Mesenchymal stem cell (in vitro differentiated cells and primary cell): Measurements from ENCODE around the gene TGM2.

ENCODE experiments used
- DNase-seq: peaks from one replicate; pipeline ENCODE4 v3.0.0-alpha.2; 2013
- H2AFZ ChIP-seq: one replicate; pipeline ENCODE4 v1.6.1; 2013; ENCODE audit warnings: low read depth, mild to moderate bottlenecking, control low read depth, inconsistent platforms, low read length, moderate library complexity
- H2AK5ac ChIP-seq: 2 replicates; pipeline ENCODE4 v1.6.1; 2013; ENCODE audit warnings: low read length, moderate library complexity, mild to moderate bottlenecking, inconsistent platforms; ENCODE audit not compliant: severe bottlenecking
- H2BK120ac ChIP-seq: one replicate; pipeline ENCODE4 v1.6.1; 2013; ENCODE audit warnings: low read depth, mild to moderate bottlenecking, inconsistent platforms, low read length, moderate library complexity
- H2BK12ac ChIP-seq, 2 experiments: one replicate each; pipeline ENCODE4 v1.6.1; 2013; ENCODE audit warnings: inconsistent platforms in 2 of 2, low read length in 2 of 2, mild to moderate bottlenecking in 2 of 2, moderate library complexity in 2 of 2, control low read depth in 1 of 2
- H2BK15ac ChIP-seq: one replicate; pipeline ENCODE4 v1.6.1; 2013; ENCODE audit warnings: mild to moderate bottlenecking, low read depth, inconsistent platforms; ENCODE audit not compliant: poor library complexity, severe bottlenecking
- H2BK5ac ChIP-seq: 2 replicates; pipeline ENCODE4 v1.6.1; 2013; ENCODE audit warnings: low read depth, mild to moderate bottlenecking, low read length, control low read depth, inconsistent platforms; ENCODE audit not compliant: poor library complexity, severe bottlenecking
- H3K14ac ChIP-seq, 2 experiments: one replicate each; pipeline ENCODE4 v1.6.1; 2013; ENCODE audit warnings: inconsistent platforms in 2 of 2, low read length in 2 of 2, control low read depth in 1 of 2, mild to moderate bottlenecking in 1 of 2, moderate library complexity in 1 of 2
- H3K18ac ChIP-seq, 2 experiments: one replicate each; pipeline ENCODE4 v1.6.1; 2013; ENCODE audit warnings: inconsistent platforms in 2 of 2, low read length in 2 of 2, control low read depth in 1 of 2, low read depth in 1 of 2, mild to moderate bottlenecking in 1 of 2
- H3K23ac ChIP-seq, 2 experiments: one replicate each; pipeline ENCODE4 v1.6.1; 2013; ENCODE audit warnings: inconsistent platforms in 2 of 2, low read length in 2 of 2, mild to moderate bottlenecking in 2 of 2, moderate library complexity in 2 of 2, control low read depth in 1 of 2
- H3K27ac ChIP-seq: 2 replicates; pipeline ENCODE4 v1.5.1; 2013; ENCODE audit warnings: mild to moderate bottlenecking, moderate library complexity, low read length, control low read depth, inconsistent platforms; ENCODE audit not compliant: poor library complexity, severe bottlenecking
- H3K27me3 ChIP-seq, 2 experiments: 2 replicates each; pipeline versions ENCODE4 v1.6.1 to v1.7.0; 2013; ENCODE audit warnings: low read length in 2 of 2, mild to moderate bottlenecking in 2 of 2, moderate library complexity in 2 of 2, control low read depth in 1 of 2, inconsistent platforms in 1 of 2; ENCODE audit not compliant: control insufficient read depth in 1 of 2, insufficient read depth in 1 of 2
- H3K36me3 ChIP-seq, 2 experiments: 2 replicates each; pipeline versions ENCODE4 v1.6.1 to v1.7.0; 2013; ENCODE audit warnings: low read length in 2 of 2, control low read depth in 1 of 2, inconsistent platforms in 1 of 2, low read depth in 1 of 2, mild to moderate bottlenecking in 1 of 2; ENCODE audit not compliant: insufficient read depth in 2 of 2, control insufficient read depth in 1 of 2
- H3K4ac ChIP-seq, 2 experiments: one replicate each; pipeline ENCODE4 v1.6.1; 2013; ENCODE audit warnings: inconsistent platforms in 2 of 2, low read length in 2 of 2, mild to moderate bottlenecking in 2 of 2, moderate library complexity in 2 of 2, control low read depth in 1 of 2, low read depth in 1 of 2
- H3K4me1 ChIP-seq: 2 replicates; pipeline ENCODE4 v1.6.1; 2013; ENCODE audit warnings: low read depth, low read length, control low read depth; ENCODE audit not compliant: control insufficient read depth, insufficient read depth
- H3K4me2 ChIP-seq: 2 replicates; pipeline ENCODE4 v1.6.1; 2013; ENCODE audit warnings: low read length, mild to moderate bottlenecking, inconsistent platforms; ENCODE audit not compliant: poor library complexity, severe bottlenecking
- H3K4me3 ChIP-seq, 2 experiments: 2 replicates each; pipeline versions ENCODE4 v1.5.1 to v1.7.0; 2013; ENCODE audit warnings: low read length in 2 of 2, mild to moderate bottlenecking in 2 of 2, control low read depth in 1 of 2, low read depth in 1 of 2; ENCODE audit not compliant: insufficient read depth in 1 of 2
- H3K79me1 ChIP-seq: replicated peaks from 2 replicates; pipeline ENCODE4 v1.6.1; 2013; ENCODE audit warnings: mild to moderate bottlenecking, control low read depth, low read length, inconsistent platforms; ENCODE audit not compliant: poor library complexity, severe bottlenecking
- H3K9ac ChIP-seq: 2 replicates; pipeline ENCODE4 v1.7.0; 2013; ENCODE audit warnings: mild to moderate bottlenecking, low read length, moderate library complexity
- H3K9me3 ChIP-seq: 2 replicates; pipeline ENCODE4 v1.7.0; 2013; ENCODE audit warnings: mild to moderate bottlenecking, low read length; ENCODE audit not compliant: control insufficient read depth
- H4K8ac ChIP-seq: one replicate; pipeline ENCODE4 v1.6.1; 2013; ENCODE audit warnings: inconsistent platforms, mild to moderate bottlenecking, low read length, moderate library complexity
- H4K91ac ChIP-seq: one replicate; pipeline ENCODE4 v1.6.1; 2013; ENCODE audit warnings: mild to moderate bottlenecking, low read length, inconsistent platforms
- WGBS: methylation state at CpG from one replicate; pipeline ENCODE4 v1.1.7; 2013; ENCODE audit warnings: mixed read lengths; 5-methylcytosine and 5-hydroxymethylcytosine counted together

The TGM2 gene

DNA sequence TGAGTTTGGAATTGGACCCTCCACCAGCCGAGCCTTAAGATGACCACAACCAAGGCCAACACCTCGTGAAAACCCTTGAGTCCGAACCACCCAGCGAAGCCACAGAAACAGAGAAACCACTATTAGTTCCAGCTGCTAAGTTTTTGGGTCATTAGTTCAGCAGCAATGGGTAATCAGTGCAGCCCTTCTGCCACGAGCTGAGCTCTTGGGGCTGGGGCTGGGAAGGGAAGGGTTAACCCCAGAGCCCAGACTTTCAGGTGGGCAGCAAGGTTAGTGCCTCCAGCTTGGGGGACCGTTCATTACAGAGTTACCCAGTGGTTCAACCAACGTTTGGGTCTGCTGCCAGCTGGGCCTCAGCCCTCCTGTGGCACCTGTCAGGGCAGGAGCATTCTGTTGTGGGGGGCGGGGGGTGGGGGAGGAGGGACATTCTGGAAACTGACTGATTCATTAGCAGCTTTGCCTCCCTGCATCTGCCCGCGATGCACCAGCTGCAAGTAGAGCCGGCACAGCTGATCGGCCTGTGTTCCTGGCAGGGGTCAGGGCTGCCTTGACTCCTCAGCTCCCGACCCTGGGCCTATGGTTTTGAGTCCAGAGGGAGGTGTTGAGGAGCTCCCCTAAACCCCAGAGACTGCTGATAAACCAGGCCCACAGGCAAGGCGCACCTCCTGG, 52.7 kb downstream of the TGM2 start:
- DNase-seq: no peak
- peak overlapping the region; percentile 90 for H4K8ac ChIP-seq
- WGBS: 89% methylated on average over 14 of the region's 14 CpGs
- H3K18ac ChIP-seq: peak overlapping the region; percentile 50 to 53
- no peak overlapping the region for H2BK15ac ChIP-seq
- peak overlapping the region; percentile 92 to 94 for H2BK12ac ChIP-seq
- no peak overlapping the region for H3K4me3 ChIP-seq
- H2AFZ ChIP-seq: no peak overlapping the region
- no peak overlapping the region for H2AK5ac ChIP-seq
- no peak overlapping the region for H2BK5ac ChIP-seq
- peaks cover 4% of the 10 kb centered on the region for H3K4me1 ChIP-seq
- H4K91ac ChIP-seq: peak overlapping the region; percentile 88
- H3K36me3 ChIP-seq: no peaks in the 10 kb centered on the region
- H3K23ac ChIP-seq: no peak overlapping the region
- H3K79me1 ChIP-seq: no peaks in the 10 kb centered on the region
- peaks cover 0 to 5% of the 10 kb centered on the region in 2 experiments for H3K27me3 ChIP-seq
- H3K4ac ChIP-seq: peak overlapping the region; percentile 35 to 85
- H3K14ac ChIP-seq: peak overlapping the region in 1 of 2 experiments; percentile 6
- H3K9me3 ChIP-seq: no peaks in the 10 kb centered on the region
- no peak overlapping the region for H3K4me2 ChIP-seq
- H3K27ac ChIP-seq: no peak overlapping the region
- H2BK120ac ChIP-seq: peak overlapping the region; percentile 85
- H3K9ac ChIP-seq: no peak overlapping the region

GRCh38 chr20:38111366-38112232, 53.5 kb downstream of the TGM2 start:
- no peak overlapping the region for H2AK5ac ChIP-seq
- no peak overlapping the region for H3K4me3 ChIP-seq
- H3K36me3 ChIP-seq: no peaks in the 10 kb centered on the region
- H3K27me3 ChIP-seq: peaks cover 0 to 5% of the 10 kb centered on the region in 2 experiments
- peak overlapping the region; percentile 63 to 76 for H3K4ac ChIP-seq
- H4K91ac ChIP-seq: peak overlapping the region; percentile 74
- H3K18ac ChIP-seq: peak overlapping the region; percentile 50 to 65
- no peaks in the 10 kb centered on the region for H3K79me1 ChIP-seq
- 98% methylated on average over 7 of the region's 8 CpGs for WGBS
- H2AFZ ChIP-seq: no peak overlapping the region
- no peak overlapping the region for H2BK5ac ChIP-seq
- peak overlapping the region; percentile 46 for H4K8ac ChIP-seq
- peak overlapping the region; percentile 75 for H2BK120ac ChIP-seq
- H2BK15ac ChIP-seq: peak overlapping the region; percentile 100
- H2BK12ac ChIP-seq: peak overlapping the region; percentile 67 to 92
- no peak overlapping the region for H3K23ac ChIP-seq
- no peak overlapping the region for H3K27ac ChIP-seq
- no peak overlapping the region for H3K4me2 ChIP-seq
- H3K9ac ChIP-seq: no peak overlapping the region
- no peaks in the 10 kb centered on the region for H3K9me3 ChIP-seq
- DNase-seq: no peak
- peaks cover 4% of the 10 kb centered on the region for H3K4me1 ChIP-seq
- H3K14ac ChIP-seq: peak overlapping the region in 1 of 2 experiments; percentile 2

DNA sequence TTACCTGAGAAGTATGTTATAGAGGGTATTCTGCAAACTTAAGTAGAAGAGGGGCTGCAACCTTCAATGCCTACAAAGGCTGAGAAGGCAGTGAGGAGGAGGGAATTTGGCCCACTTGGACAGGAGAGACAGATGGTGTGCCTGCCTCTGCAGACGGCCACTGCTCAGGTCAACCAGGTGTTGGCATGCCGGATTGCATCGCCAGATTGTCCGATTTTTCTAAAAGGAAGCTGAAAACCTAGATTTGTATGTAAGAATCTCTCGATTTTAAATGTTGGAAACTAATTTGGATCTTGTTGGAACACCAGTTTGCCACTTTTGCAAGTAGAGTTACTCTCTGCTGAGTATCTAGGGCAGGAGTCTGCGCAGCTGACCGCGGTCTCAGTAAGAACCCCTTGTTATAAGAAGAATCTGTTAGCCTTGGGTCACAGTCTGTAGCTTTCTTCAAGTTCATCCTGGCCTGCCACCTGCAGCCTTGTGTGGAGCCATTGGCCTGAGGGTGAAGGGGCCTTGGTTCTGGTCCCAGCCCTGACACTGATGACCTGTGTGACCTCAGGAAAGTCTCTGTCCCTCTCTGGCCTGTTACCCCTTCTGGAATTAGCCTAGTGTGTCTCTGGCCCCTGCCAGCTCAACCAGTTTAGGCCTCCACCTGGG, 54.4 kb downstream of the TGM2 start:
- Histone ChIP-seq H3K36me3 (no peaks in the 10 kb centered on the region), H2AK5ac (peak overlapping the region; percentile 9)

More for the DNA sequence above, 54.4 kb downstream of the TGM2 start:
- peaks cover 4% of the 10 kb centered on the region for H3K4me1 ChIP-seq
- peak overlapping the region in 1 of 2 experiments; percentile 63 for H3K23ac ChIP-seq
- H2AFZ ChIP-seq: no peak overlapping the region
- no peak overlapping the region for H2BK5ac ChIP-seq
- H3K14ac ChIP-seq: peak overlapping the region in 1 of 2 experiments; percentile 94
- no peak overlapping the region for H3K27ac ChIP-seq
- H3K79me1 ChIP-seq: no peaks in the 10 kb centered on the region
- peaks cover 0 to 5% of the 10 kb centered on the region in 2 experiments for H3K27me3 ChIP-seq
- peak overlapping the region; percentile 96 to 99 for H3K18ac ChIP-seq
- H2BK120ac ChIP-seq: peak overlapping the region; percentile 75
- H2BK12ac ChIP-seq: peak overlapping the region; percentile 94 to 99
- no peaks in the 10 kb centered on the region for H3K9me3 ChIP-seq
- H4K8ac ChIP-seq: peak overlapping the region; percentile 89
- no peak overlapping the region for H3K4me3 ChIP-seq
- no peak for DNase-seq
- H3K4me2 ChIP-seq: no peak overlapping the region
- peak overlapping the region; percentile 93 for H4K91ac ChIP-seq
- H3K4ac ChIP-seq: peak overlapping the region; percentile 78 to 97
- H3K9ac ChIP-seq: no peak overlapping the region
- WGBS: 91% methylated on average over 8 of the region's 8 CpGs
- H2BK15ac ChIP-seq: peak overlapping the region; percentile 75
